ENCODE results near the gene PLB1.
A peak's percentile ranks its signal among the peaks of the same experiment; 100 is the strongest.

PLB1 gene

DNA sequence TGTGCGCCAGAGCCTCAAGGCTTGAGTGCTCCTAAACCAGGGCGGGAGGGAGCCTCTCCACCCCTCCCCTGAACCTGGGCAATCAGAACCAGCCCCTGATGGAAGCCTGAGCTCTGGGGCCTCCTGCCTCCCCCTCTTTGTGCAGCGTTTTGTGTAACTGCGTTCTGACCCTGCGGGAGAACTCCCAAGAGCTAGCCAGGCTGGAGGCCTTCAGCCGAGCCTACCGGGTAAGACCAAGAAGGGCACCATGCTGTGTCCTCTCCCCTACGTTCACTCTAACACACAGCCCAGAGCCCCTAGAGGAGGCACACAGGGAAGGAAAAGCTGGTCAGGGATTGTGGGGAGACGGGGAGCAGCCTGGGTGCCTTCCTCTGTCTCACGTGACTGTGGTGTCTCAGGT lies 108.0 kb downstream of the PLB1 start:
- Histone ChIP-seq H3K27ac (ENCODE audit: low read depth, low read length, severe bottlenecking) (no peak overlapping the region), H3K4me3 (ENCODE audit: extremely low read depth, insufficient read depth, low read length, poor library complexity, severe bottlenecking) (no peak overlapping the region), H3K36me3 (ENCODE audit: control insufficient read depth, insufficient read depth, low read length) (no peaks in the 10 kb centered on the region), H3K9me3 (ENCODE audit: control insufficient read depth, low read length) (no peaks in the 10 kb centered on the region), H3K4me1 (ENCODE audit: control insufficient read depth, insufficient read depth, low read length, poor library complexity, severe bottlenecking) (peaks cover 12% of the 10 kb centered on the region)
- WGBS, 2 experiments (ENCODE audit: insufficient coverage in 2 of 2): 82 to 92% methylated on average over 4 to 8 of the region's 10 CpGs

DNA sequence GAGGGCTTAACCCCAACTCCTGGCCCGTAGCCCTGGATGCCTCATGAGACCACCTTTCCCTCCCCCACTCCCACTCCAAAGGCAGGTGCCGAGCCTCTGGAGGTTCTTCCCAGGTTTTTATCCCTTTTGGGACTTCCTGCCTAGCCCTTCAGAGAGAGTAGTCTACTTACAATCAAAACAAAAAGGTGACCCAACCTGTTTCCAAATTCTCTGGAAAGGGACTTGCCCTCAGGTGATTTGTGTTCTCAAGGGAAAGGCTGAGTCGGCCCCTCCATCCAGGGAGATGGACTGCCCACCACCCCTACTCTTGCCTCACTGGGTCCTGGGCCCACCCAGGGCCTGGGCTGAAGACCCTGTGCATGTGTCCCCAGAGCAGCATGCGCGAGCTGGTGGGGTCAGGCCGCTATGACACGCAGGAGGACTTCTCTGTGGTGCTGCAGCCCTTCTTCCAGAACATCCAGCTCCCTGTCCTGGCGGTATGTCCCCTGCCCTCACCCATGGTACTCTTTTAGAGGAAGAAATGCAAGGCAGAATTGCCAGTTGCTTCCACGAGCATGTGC lies 108.5 kb downstream of the PLB1 start:
- Histone ChIP-seq H3K9me3 (ENCODE audit: control insufficient read depth, low read length) (no peaks in the 10 kb centered on the region), H3K36me3 (ENCODE audit: control insufficient read depth, insufficient read depth, low read length) (no peaks in the 10 kb centered on the region), H3K27ac (ENCODE audit: low read depth, low read length, severe bottlenecking) (no peak overlapping the region), H3K4me1 (ENCODE audit: control insufficient read depth, insufficient read depth, low read length, poor library complexity, severe bottlenecking) (peaks cover 12% of the 10 kb centered on the region), H3K4me3 (ENCODE audit: extremely low read depth, insufficient read depth, low read length, poor library complexity, severe bottlenecking) (no peak overlapping the region)
- WGBS, 2 experiments (ENCODE audit: insufficient coverage in 2 of 2): 95% methylated on average over 8 of the region's 9 CpGs

DNA sequence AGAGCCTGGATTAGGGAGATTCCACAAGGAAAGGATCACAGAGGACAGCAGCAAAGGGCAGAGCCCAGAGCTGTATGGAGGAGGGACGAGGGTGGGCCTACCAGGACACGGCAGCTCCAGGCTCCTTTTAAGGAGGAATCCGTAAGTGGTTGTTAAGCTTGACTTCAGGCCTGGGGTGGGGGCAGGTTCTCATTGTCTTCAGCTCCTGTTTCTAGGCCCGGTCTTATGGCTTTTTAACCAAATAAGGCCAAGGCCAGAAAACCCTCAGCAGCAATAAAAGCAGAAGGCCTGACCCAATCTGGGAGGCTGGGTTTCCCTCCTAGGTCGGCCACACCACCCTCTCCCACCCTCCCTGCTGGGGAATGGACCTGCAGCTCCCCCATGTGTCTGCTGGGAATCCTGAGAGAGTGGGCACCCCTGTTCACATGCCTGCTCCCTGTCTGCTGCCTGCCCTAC lies 111.2 kb downstream of the PLB1 start:
- H3K27ac ChIP-seq (ENCODE audit: low read depth, low read length, severe bottlenecking): peak overlapping the region; percentile 23
- peaks cover 19% of the 10 kb centered on the region for H3K4me1 ChIP-seq (ENCODE audit: control insufficient read depth, insufficient read depth, low read length, poor library complexity, severe bottlenecking)
- H3K36me3 ChIP-seq (ENCODE audit: control insufficient read depth, insufficient read depth, low read length): no peaks in the 10 kb centered on the region
- 52% methylated on average over 5 of the region's 5 CpGs for WGBS, 2 experiments (ENCODE audit: insufficient coverage in 2 of 2)
- no peak overlapping the region for H3K4me3 ChIP-seq (ENCODE audit: extremely low read depth, insufficient read depth, low read length, poor library complexity, severe bottlenecking)
- no peaks in the 10 kb centered on the region for H3K9me3 ChIP-seq (ENCODE audit: control insufficient read depth, low read length)

DNA sequence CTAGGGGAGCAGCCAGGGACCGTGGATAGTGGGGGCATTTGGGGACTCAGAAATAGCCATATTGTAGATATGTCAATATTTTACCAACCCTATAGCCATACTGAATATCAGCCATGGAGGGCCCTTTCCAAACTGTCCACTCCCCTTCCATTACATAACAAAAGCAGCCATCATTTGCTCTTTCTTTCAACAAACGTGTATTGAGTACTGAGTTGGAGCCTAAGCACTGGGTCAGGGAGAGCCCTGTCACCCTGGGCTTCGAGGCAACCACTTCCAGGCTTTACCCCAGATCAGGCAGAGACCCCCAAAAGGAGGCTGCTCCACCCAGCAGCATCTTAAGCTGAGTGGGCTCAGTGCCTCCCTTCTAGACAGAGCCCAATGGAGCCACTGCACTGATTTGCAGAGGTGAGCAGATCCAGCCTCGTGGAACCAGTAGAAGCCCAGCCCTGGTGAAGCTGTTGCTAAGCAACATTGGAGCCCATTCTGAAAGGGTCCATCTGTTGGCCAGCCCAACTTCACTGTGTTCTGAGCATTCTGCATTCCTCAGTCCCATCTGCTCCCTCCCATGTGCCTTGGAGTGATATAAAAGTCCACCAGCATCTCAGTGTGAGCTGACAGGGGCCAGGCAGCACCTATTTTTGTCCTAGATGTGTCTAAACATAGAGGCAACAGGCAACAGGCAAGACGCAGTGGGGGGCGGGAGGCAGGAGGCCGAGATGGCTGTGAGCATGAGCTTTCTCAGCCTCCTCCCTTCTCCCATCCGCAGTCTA lies 112.1 kb downstream of the PLB1 start:
- 78% methylated on average over 5 of the region's 8 CpGs for WGBS, 2 experiments (ENCODE audit: insufficient coverage in 2 of 2)
- no peak overlapping the region for H3K4me3 ChIP-seq (ENCODE audit: extremely low read depth, insufficient read depth, low read length, poor library complexity, severe bottlenecking)
- H3K27ac ChIP-seq (ENCODE audit: low read depth, low read length, severe bottlenecking): no peak overlapping the region
- peaks cover 19% of the 10 kb centered on the region for H3K4me1 ChIP-seq (ENCODE audit: control insufficient read depth, insufficient read depth, low read length, poor library complexity, severe bottlenecking)
- H3K36me3 ChIP-seq (ENCODE audit: control insufficient read depth, insufficient read depth, low read length): no peaks in the 10 kb centered on the region
- no peaks in the 10 kb centered on the region for H3K9me3 ChIP-seq (ENCODE audit: control insufficient read depth, low read length)

DNA sequence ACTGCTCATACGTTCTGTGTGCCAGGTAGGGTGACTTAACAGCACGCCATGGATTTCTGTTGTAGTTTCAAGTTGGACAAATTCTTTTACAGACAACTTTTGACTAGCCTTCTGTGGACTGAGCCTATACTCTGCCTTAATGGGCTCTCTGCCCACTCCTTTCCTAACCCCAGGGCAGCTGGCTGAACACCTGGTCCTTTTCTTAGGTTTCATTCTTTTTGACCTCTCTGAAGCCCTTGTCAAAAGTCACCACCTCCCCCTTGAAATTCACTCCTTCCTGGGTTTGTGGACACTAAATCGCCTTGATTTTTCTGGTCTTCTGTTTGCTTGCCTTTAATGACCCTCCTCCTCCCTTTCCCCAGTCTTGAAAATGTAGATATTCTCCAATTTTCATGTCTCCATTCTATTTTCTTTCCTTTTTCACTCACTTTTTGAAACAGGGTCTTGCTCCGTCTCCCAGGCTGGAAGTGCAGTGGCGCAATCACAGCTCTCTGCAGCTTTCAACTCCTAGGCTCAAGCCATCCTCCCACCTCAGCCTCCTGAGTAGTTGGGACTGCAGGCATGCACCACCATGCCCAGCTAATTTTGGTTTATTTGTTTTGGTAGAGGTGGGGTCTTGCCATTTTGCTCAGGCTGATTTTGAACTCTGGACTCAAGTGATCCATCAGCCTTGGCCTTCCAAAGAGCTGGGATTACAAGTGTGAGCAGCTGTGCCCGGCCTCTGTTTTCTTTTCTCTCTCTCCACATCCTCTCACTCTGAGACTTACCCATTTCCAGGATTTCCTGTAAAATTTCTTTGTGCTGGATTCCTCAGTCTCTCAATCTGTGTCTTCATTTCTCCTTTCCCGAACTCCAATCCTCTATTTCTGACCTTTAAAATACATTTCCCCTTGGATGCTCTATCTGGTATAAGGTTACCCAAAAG lies 112.9 kb downstream of the PLB1 start:
- no peak overlapping the region for H3K4me3 ChIP-seq (ENCODE audit: extremely low read depth, insufficient read depth, low read length, poor library complexity, severe bottlenecking)
- H3K4me1 ChIP-seq (ENCODE audit: control insufficient read depth, insufficient read depth, low read length, poor library complexity, severe bottlenecking): peaks cover 24% of the 10 kb centered on the region
- no peaks in the 10 kb centered on the region for H3K9me3 ChIP-seq (ENCODE audit: control insufficient read depth, low read length)
- WGBS, 2 experiments (ENCODE audit: insufficient coverage in 2 of 2): 93 to 96% methylated on average over 6 of the region's 7 CpGs
- no peaks in the 10 kb centered on the region for H3K36me3 ChIP-seq (ENCODE audit: control insufficient read depth, insufficient read depth, low read length)
- no peak overlapping the region for H3K27ac ChIP-seq (ENCODE audit: low read depth, low read length, severe bottlenecking)

DNA sequence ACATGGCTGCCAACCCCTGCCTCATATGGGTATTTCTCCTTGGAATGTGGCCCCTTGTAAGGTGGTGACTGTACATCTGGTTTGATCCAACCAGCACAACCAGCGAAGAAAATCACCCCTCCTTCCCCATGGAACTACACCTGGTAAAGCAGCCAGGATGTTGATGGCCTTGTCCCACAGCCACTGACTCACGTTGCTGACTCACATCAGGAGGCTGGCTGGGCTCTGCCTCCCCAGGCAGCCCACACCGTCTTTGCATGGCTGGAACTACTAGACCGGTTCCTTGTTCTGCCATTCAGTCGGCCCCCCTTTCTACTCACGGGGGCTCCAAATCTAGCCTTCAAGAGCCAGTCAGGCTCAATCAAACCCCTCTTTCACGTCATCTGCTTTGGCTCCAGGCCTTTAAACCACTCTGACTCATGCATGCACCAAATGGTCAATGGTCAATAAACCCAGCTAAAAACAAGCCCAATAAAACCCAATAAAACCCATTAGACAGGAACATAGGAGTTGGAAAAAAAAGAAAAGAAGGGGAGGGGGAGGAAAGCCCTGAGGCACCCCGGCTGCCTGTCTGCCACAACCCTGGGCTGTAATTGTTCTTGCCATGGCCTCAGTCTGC lies 114.8 kb downstream of the PLB1 start:
- no peaks in the 10 kb centered on the region for H3K9me3 ChIP-seq (ENCODE audit: control insufficient read depth, low read length)
- 74 to 78% methylated on average over 7 to 8 of the region's 8 CpGs for WGBS, 2 experiments (ENCODE audit: insufficient coverage in 2 of 2)
- H3K36me3 ChIP-seq (ENCODE audit: control insufficient read depth, insufficient read depth, low read length): no peaks in the 10 kb centered on the region
- H3K4me1 ChIP-seq (ENCODE audit: control insufficient read depth, insufficient read depth, low read length, poor library complexity, severe bottlenecking): peaks cover 24% of the 10 kb centered on the region
- peak overlapping the region; percentile 59 for H3K27ac ChIP-seq (ENCODE audit: low read depth, low read length, severe bottlenecking)
- no peak overlapping the region for H3K4me3 ChIP-seq (ENCODE audit: extremely low read depth, insufficient read depth, low read length, poor library complexity, severe bottlenecking)

DNA sequence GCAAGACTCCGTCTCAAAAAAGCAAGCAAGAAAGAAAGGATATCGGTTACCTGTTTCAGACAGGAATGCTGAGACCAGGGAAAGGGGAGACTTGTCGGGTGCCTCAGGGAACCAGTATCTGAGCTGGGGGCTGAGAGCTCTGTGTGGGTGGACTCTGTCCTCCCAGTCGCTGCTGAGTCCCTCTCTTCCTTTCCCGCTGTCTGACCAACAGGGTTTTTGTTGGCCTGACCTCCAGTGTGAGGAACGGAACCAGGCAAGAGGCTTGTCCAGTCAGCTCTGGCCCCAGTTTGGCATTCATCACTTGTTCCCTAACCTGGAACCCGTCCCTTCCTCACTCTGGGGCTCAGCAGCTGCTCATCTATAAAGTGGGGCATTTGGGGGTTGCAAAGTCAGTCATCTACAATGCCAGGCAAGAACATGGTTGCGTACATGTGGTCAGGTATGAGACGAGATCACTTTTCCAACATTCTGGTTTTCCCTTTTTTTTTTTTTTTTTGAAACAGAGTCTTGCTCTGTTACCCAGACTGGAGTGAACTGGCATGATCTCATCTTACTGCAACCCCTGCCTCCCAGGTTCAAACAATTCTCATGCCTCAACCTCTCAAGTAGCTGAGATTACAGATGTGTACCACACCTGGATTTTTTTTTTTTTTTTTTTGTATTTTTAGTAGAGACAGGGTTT lies 116.4 kb downstream of the PLB1 start:
- 87 to 93% methylated on average over 5 to 7 of the region's 9 CpGs for WGBS, 2 experiments (ENCODE audit: insufficient coverage in 2 of 2)

DNA sequence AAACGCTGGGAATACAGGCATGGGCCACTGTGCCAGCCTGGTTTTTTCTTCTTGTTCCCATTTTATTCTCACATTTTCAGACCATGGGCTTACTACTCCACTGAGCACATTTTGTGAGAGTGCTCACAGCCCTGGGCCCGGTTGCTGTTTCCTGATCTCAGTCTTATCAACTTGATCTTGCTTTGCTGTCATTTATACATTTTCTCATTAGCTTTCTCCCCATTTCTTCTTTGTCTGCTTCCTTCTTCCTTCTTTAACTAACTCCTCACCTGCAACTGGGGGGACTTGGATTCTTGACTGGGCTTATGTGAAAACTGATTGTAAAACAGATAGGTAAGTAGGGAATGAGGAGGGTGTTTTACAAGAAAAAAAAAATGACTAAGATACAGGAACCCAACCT lies 117.3 kb downstream of the PLB1 start:
- no peak overlapping the region for H3K4me3 ChIP-seq (ENCODE audit: extremely low read depth, insufficient read depth, low read length, poor library complexity, severe bottlenecking)
- H3K4me1 ChIP-seq (ENCODE audit: control insufficient read depth, insufficient read depth, low read length, poor library complexity, severe bottlenecking): peaks cover 12% of the 10 kb centered on the region
- H3K27ac ChIP-seq (ENCODE audit: low read depth, low read length, severe bottlenecking): no peak overlapping the region
- H3K9me3 ChIP-seq (ENCODE audit: control insufficient read depth, low read length): no peaks in the 10 kb centered on the region
- no peaks in the 10 kb centered on the region for H3K36me3 ChIP-seq (ENCODE audit: control insufficient read depth, insufficient read depth, low read length)
- 90 to 92% methylated on average over 2 of the region's 2 CpGs for WGBS, 2 experiments (ENCODE audit: insufficient coverage in 2 of 2)

More for the DNA sequence above, 116.4 kb downstream of the PLB1 start:
- Histone ChIP-seq H3K4me1 (ENCODE audit: control insufficient read depth, insufficient read depth, low read length, poor library complexity, severe bottlenecking) (peaks cover 13% of the 10 kb centered on the region), H3K4me3 (ENCODE audit: extremely low read depth, insufficient read depth, low read length, poor library complexity, severe bottlenecking) (no peak overlapping the region), H3K9me3 (ENCODE audit: control insufficient read depth, low read length) (no peaks in the 10 kb centered on the region), H3K27ac (ENCODE audit: low read depth, low read length, severe bottlenecking) (no peak overlapping the region), H3K36me3 (ENCODE audit: control insufficient read depth, insufficient read depth, low read length) (no peaks in the 10 kb centered on the region)

DNA sequence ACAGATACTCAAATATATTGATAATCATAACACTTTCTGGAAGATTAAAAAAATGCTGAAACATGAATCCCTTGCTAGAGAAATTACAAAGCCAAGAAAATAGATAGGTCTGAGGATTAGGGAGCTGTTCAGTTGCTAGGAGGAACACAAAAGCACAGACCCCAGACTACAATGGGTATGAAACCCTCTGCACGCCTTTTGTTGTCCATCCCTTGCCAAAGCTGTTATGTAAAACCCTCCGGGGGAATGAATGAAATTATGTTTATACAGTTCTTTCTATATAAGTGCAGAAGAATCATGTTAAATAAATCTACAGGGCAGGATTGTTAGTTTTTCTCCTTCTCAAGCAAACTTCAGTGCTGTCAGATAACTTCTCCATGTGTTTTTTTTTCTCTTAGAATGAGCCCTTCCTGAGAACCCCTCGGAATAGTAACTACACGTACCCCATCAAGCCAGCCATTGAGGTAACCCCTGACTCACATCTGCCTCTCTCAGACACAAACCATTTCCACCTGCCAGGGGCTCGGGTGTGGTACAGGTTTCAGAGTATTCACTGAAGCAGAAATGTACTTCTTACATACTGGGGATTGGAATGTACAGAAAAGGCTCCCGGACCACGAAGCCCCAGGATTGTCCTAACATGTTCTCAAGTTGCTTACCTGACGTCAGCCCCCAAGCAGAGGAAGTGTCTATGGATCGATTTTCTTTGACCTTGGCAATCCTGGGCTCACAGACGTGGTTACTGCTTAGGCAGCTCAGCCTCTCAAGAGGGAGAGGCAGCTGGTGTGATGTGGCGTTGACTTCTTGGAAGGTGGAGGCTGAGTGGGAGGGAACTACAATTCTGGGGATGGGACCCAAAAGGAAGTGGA lies 118.0 kb downstream of the PLB1 start:
- no peak overlapping the region for H3K27ac ChIP-seq (ENCODE audit: low read depth, low read length, severe bottlenecking)
- H3K9me3 ChIP-seq (ENCODE audit: control insufficient read depth, low read length): no peaks in the 10 kb centered on the region
- H3K4me1 ChIP-seq (ENCODE audit: control insufficient read depth, insufficient read depth, low read length, poor library complexity, severe bottlenecking): peaks cover 12% of the 10 kb centered on the region
- H3K4me3 ChIP-seq (ENCODE audit: extremely low read depth, insufficient read depth, low read length, poor library complexity, severe bottlenecking): no peak overlapping the region
- 88 to 94% methylated on average over 7 to 8 of the region's 11 CpGs for WGBS, 2 experiments (ENCODE audit: insufficient coverage in 2 of 2)
- no peaks in the 10 kb centered on the region for H3K36me3 ChIP-seq (ENCODE audit: control insufficient read depth, insufficient read depth, low read length)

All from mesodermal cell (in vitro differentiated cells).